GM21447 (cell line): ENCODE data around the gene SERPINA7.
"Not testable (repeated sequence)": the region's sequence is repeated elsewhere in the genome, so short reads cannot be mapped to it uniquely, and the experiment has no call there.

Experiments used
- ATAC-seq: cut with Tn5 transposase; IDR thresholded peaks from one replicate; pipeline ENCODE4 v1.9.1; 2021; ENCODE audit not compliant: unreplicated experiment

SERPINA7 gene

GRCh38 chrX:106038625-106039024, at the start of gene SERPINA7:
SERPINA7 (minus strand) TSS chrX:106038727; CDS start chrX:106037058, 1,669 bp downstream.
- no peak for ATAC-seq

DNA sequence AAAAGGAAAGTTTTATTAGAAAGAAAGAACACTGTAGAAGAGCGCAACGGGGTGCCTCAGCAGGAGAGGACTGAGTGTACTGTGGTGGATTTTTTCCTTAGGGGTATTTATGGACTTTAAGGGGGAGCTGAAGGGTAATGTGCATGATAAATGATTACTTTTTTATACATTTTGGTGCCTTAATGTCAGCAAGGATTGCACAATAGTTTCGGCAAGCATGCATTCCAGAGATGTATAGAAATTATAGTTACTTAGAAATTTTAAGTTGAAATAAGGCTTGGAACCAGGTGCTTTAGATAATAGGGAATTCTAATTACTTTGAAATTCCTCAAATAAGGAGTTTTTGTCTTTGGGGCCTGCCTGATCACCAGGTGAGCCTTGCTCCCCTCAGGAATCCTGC, 30.5 kb upstream of the SERPINA7 start:
- ATAC-seq, result no peak

DNA sequence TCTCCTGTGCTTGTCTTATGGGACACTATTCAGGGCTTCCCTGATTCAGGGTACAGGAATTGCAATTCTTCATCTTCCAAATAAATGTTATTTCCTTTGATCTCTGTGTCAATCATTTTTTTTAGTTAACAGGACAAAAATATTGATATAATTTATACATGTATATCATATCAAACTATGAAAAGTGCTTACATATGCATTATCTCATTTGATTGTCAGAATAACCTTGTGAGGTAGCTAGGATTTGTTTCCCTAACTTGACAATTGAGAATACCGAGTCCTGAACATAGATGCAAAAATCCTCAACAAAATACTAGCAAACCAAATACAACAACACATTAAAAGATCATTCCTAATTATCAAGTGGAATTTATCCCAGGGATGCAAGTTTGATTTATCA, 11.5 kb upstream of the SERPINA7 start:
- no peak for ATAC-seq

- no peak for ATAC-seq
These were observed 3.8 kb upstream of the SERPINA7 start for GRCh38 chrX:106042296-106042695.

GRCh38 chrX:106040861-106041260, 2.3 kb upstream of the SERPINA7 start:
- no peak for ATAC-seq

- ATAC-seq, result no peak
These were observed 1.4 kb upstream of the SERPINA7 start for GRCh38 chrX:106039920-106040319.

GRCh38 chrX:106037835-106038473, 573 bp downstream of the SERPINA7 start:
- no peak for ATAC-seq

DNA sequence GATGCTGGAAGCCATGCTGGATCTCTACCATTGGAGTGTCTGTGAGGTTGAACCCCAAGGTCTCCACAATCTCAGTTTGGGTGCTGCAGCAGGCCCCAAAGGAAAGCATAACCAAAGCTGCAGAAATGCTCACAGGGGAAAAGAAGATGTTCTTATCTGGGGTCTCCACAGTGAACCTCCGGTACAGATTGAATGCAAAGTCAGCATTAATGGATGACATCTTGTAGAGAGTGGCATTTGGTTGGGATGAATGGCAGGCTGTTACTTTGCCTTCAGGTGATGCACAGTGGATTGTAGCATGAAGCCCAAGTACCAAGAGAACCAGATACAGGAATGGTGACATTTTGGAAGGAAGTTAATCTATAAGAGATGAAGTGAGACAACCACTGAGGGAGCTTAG, 1.8 kb downstream of the SERPINA7 start:
- ATAC-seq, result no peak

DNA sequence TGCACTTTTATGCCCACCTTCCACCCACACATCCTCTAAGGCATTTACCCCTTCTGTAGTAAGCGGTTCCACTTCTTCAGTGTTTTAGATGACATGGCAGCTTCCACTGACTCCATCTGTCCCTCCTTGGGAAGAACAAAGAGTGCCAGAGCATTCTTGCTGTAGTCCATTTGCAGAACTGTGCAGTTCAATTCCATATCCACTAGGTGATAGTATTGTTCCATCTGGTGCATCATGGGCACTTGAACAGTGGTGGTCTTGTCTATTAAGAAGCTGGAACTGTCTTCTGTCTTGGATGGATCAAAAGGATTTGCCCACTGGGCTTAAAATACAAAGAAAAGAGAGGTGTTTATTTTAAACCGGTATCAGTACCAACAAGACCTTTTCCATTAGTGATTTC, 3.5 kb downstream of the SERPINA7 start:
- no peak for ATAC-seq

- no peak for ATAC-seq
These were observed 14.6 kb downstream of the SERPINA7 start for GRCh38 chrX:106023947-106024346.

DNA sequence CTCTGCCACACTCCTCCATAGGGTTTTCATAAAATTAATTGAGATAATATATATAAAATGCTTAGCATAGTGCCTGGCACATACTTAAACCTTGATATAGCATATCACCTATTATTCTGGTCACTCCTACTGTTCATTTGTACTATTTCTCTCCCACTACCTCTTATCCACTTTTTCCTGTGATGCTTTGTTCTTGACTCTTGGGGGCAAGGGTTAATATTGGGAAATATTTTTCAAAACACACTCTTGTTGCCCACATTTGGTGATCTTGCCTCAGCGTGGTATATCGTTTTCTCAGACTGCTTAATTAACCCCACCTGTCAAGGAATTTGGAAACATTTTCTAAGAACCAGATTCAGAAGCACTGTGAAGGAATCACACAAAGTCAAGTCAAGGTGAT, 16.3 kb downstream of the SERPINA7 start:
- ATAC-seq, result no peak

- no peak for ATAC-seq
These were observed 24.3 kb downstream of the SERPINA7 start for GRCh38 chrX:106014119-106014775.

DNA sequence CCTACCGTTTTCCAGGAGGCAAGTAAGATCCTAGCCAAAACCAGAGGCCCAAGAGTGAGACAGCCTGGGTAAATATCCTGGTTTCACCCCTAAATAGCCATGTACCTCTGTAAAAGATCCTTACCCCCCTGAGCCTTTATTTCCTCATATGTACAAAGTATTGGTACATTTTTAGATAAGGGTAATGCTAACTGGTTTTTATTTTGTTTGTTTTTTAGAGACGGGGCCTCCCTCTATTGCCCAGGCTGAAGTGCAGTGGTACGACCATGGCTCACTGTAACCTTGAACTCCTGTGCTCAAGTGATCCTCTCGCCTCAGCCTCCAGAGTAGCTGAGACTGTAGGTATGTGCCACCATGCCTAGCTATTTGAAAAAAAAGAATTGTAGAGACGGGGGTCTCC, 29.4 kb downstream of the SERPINA7 start:
- ATAC-seq, result no peak

GRCh38 chrX:106007815-106008214, 30.7 kb downstream of the SERPINA7 start:
- no peak for ATAC-seq

DNA sequence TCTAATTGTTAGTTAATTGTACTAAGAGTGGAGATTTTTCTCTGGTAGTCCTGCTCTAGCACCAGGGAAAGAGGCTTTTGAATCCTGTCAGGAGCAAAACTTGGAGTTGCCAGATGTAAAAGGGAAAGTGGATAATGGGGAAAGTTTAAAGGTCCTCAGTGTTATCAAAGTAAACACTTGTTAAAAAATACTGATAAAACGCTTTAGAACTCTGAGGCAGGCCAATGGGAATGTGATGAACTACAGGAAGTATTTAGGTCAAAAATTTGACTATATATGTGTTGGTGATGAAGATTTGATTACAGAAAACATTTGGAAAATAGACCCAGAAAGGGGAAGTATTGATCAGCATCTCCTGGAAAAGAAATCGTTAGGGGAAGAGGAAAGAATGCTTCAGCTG, 32.8 kb downstream of the SERPINA7 start:
- no peak for ATAC-seq

DNA sequence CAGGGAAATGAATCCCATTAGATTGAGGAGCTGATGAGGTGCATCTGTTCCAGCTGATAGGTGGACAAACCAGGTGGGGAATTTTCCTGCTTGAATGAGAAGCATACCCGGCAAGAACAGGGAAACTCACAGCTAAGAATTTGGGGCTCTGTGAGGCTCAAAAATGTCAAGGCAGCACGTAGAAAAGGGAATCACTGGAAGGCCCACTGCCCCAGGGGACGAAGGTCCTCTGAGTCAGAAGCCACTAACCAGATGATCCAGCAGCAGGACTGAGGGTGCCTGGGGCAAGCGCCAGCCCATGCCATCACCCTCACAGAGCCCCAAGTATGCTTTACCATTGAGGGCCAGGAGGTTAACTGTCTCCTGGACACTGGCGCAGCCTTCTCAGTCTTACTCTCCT, 37.9 kb downstream of the SERPINA7 start:
- not testable (repeated sequence) for ATAC-seq

- ATAC-seq, result no peak
These were observed 38.3 kb downstream of the SERPINA7 start for GRCh38 chrX:106000203-106000602.

DNA sequence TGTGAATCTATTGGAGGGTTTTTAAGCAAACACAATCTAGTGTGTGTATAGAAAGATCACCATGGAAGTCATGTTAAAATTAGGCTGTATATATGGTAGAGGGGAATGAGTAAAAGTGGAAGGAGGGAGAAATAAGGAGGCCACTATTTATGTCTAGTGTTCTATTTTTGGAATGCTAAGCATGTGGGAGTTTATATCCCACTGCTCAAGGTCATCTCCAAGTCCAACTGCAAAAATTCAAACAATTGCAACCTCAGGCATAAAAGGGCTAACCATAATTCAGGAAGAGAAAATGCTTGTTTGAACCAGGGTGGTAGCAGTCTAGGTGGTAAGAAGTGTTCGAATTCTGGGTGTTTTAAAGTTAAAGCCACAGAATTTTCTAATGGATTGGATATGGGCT, 39.2 kb downstream of the SERPINA7 start:
- no peak for ATAC-seq

GRCh38 chrX:105988487-105988886, 50.0 kb downstream of the SERPINA7 start:
- ATAC-seq, result not testable (repeated sequence)
